K562 (cell line): ENCODE results near the gene OXNAD1. TPM values are rescaled to one million over a fixed set of nuclear protein-coding genes. Genes with fewer than 3 reads are reported as not detected.
A peak's percentile ranks its signal among the peaks of the same experiment; 100 is the strongest.

Source experiments
- BHLHE40 ChIP-seq: IDR thresholded peaks from 2 replicates; pipeline ENCODE4 v1.6.1; 2011; ENCODE audit warnings: low read length, improper control_type of control experiment
- CC2D1A ChIP-seq: fragments of 450-650 bp; IDR thresholded peaks from 2 replicates; pipeline ENCODE4 v1.6.1; 2017; ENCODE audit warnings: mild to moderate bottlenecking
- CEBPB ChIP-seq: fragments of 450-650 bp; IDR thresholded peaks from 2 replicates; pipeline ENCODE4 v1.6.1; 2016; ENCODE audit warnings: missing genetic modification characterization, missing compliant biosample characterization
- CTCF ChIP-seq, 3 experiments: IDR thresholded peaks in 2 of 3; conservative IDR thresholded peaks in 1 of 3; 2 replicates each; pipeline ENCODE4 v1.5.1; 2011 to 2012; ENCODE audit warnings: low read length in 3 of 3, mild to moderate bottlenecking in 3 of 3, control low read depth in 2 of 3, improper control_type of control experiment in 1 of 3, inconsistent platforms in 1 of 3, low read depth in 1 of 3, mixed read lengths in 1 of 3, moderate library complexity in 1 of 3; ENCODE audit not compliant: insufficient read depth in 2 of 3
- ELF1 ChIP-seq: fragments of 200-800 bp; sonication (Bioruptor generic); IDR thresholded peaks from 2 replicates; pipeline ENCODE4 v1.6.1; 2016; ENCODE audit warnings: missing genetic modification characterization, missing compliant biosample characterization
- KLF16 ChIP-seq: IDR thresholded peaks from 2 replicates; pipeline ENCODE4 v1.6.1; 2016; ENCODE audit warnings: antibody characterized with exemption
- LCOR ChIP-seq: sonication (generic); formaldehyde crosslinking; IDR thresholded peaks from 2 replicates; pipeline ENCODE4 v1.8.0; 2022; ENCODE audit warnings: mild to moderate bottlenecking, missing genetic modification reagents
- MAFK ChIP-seq: IDR thresholded peaks from 2 replicates; pipeline ENCODE4 v1.6.1; 2011; ENCODE audit warnings: low read length, improper control_type of control experiment
- RB1 ChIP-seq: fragments of 450-650 bp; IDR thresholded peaks from 2 replicates; pipeline ENCODE4 v1.6.1; 2017; ENCODE audit warnings: low read depth, mild to moderate bottlenecking
- REST ChIP-seq, 2 experiments: fragments of 450-650 bp; formaldehyde crosslinking in 1 of 2; IDR thresholded peaks; 2 replicates each; pipeline versions ENCODE4 v1.4.0 to v1.6.1; 2014 to 2020; ENCODE audit warnings: mild to moderate bottlenecking in 2 of 2, borderline replicate concordance in 1 of 2, low read depth in 1 of 2
- SPI1 ChIP-seq: IDR thresholded peaks from 2 replicates; pipeline ENCODE4 v1.6.1; 2011; ENCODE audit warnings: low read depth, low read length, control low read depth, borderline replicate concordance
- SREBF1 ChIP-seq: fragments of 150-350 bp; IDR thresholded peaks from 2 replicates; pipeline ENCODE4 v1.6.1; 2014; ENCODE audit warnings: antibody characterized with exemption, low read depth, low read length, borderline replicate concordance
- ZNF146 ChIP-seq: IDR thresholded peaks from one replicate; pipeline ENCODE4 v1.6.1; 2018; ENCODE audit warnings: missing compliant biosample characterization; ENCODE audit not compliant: unreplicated experiment
- ZNF24 ChIP-seq: fragments of 450-650 bp; IDR thresholded peaks from 2 replicates; pipeline ENCODE4 v1.6.1; 2016
- ZNF740 ChIP-seq, 3 experiments: fragments of 200-800 bp in 1 of 3; sonication (Bioruptor generic) in 1 of 3; sonication (generic) in 1 of 3; formaldehyde crosslinking in 1 of 3; IDR thresholded peaks; 2 replicates each; pipeline versions ENCODE4 v1.6.1 to v1.8.0; 2016 to 2022; ENCODE audit warnings: mild to moderate bottlenecking in 2 of 3, missing compliant biosample characterization in 2 of 3, missing genetic modification characterization in 2 of 3, missing genetic modification reagents in 1 of 3
- polyA plus RNA-seq, 8 experiments: library from polyadenylated mRNA; depleted of rRNA in 4 of 8; stranded (reverse) in 5 of 8; unstranded in 3 of 8; fragments of >200 nt; fragmentation: Nextera tagmentation in 2 of 8; fragmentation: Illumina TruSeq in 1 of 8; extraction: Ambion mirVana in 2 of 8; extraction: Trizol in 1 of 8; gene quantifications; 2 replicates each; pipeline versions ENCODE4 v1.2.1 to v1.2.3, GENCODE V29; 2011 to 2014; ENCODE audit warnings: inconsistent platforms in 1 of 8, missing spikeins in 1 of 8
- total RNA-seq, 7 experiments: library from RNA; depleted of rRNA in 6 of 7; stranded (reverse); fragments of >200 nt in 6 of 7; fragmentation: Illumina TruSeq in 2 of 7; extraction: Trizol in 2 of 7; gene quantifications; 2 replicates each; pipeline versions ENCODE4 v1.2.1 to v1.2.3, GENCODE V29; 2011 to 2021; ENCODE audit warnings: low replicate concordance in 1 of 7

The OXNAD1 gene
- total and polyA plus RNA-seq, 9 of the 15 experiments (the other 6 are each of a cell fraction or from before 2014, with no cell fraction given) = 12.8 to 44.4 (median 41.1) TPM

- TF ChIP-seq CTCF (IDR thresholded peaks at IDR 0.05 in 2 of 3, conservative IDR thresholded peaks at IDR 0.05 in 1 of 3; ENCODE audit: insufficient read depth in 2 of 3, low read depth in 1 of 3, low read length in 3 of 3) (peak; percentile 92 to 99 (median 96)), LCOR (CRISPR knock-in tag) (0 out of 2 replicates have a peak, but pooled peaks have one; percentile 32), CC2D1A (0 out of 2 replicates have a peak, but pooled peaks have one; percentile 12), MAFK (peak; percentile 28; the same call in 1 of the 2 replicates), KLF16 (peak; percentile 47; the same call in 1 of the 2 replicates), ELF1 (tag) (peak; percentile 32; the same call in 1 of the 2 replicates), ZNF146 (CRISPR knock-in tag) (no peak), ZNF740 (CRISPR knock-in tag; IDR thresholded peaks at IDR 0.05) (no peak), ZNF740 (tag; IDR thresholded peaks at IDR 0.05) (no peak), CEBPB (tag) (peak; percentile 13; the same call in 1 of the 2 replicates), REST (IDR thresholded peaks at IDR 0.05; ENCODE audit: borderline replicate concordance) (peak; percentile 78; the same call in 1 of the 2 replicates), REST (CRISPR knock-in tag; IDR thresholded peaks at IDR 0.05; ENCODE audit: low read depth) (no peak), RB1 (peak; percentile 71; the same call in 1 of the 2 replicates), BHLHE40 (0 out of 2 replicates have a peak, but pooled peaks have one; percentile 44), ZNF24 (peak; percentile 73; the same call in 1 of the 2 replicates), SREBF1 (no peak), SPI1 (peak; percentile 56)
Measured at GRCh38 chr3:16247282-16248061, 17.5 kb upstream of the OXNAD1 start (continued).
